ENCODE data around the gene CACNA1B. TPM values are rescaled to one million over a fixed set of nuclear protein-coding genes. Genes with fewer than 3 reads are reported as not detected.

Gene CACNA1B
- total and polyA plus RNA-seq, 2 of the 4 experiments (the other 2 are of a cell fraction), result 0.02 TPM; not detected in 1

DNA sequence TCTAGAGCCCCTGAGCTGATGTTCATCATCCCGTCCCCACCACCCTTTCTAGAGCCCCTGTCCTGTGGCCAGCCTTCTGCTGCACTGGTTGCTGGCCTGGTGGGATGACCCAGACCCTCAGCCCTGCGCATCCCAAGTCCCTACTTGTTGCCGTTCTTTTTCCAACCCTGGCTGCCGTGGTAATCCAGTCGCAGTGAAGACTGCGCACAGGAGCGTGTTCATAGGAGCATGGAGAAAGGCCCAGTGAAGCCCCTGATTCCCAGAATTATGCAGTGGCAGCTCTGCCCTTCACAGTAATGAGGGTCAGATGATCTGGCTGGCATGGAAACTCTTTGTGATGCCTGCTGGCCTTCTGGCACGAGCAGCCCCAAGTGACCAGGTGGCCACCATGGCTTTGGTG, 183.3 kb downstream of the CACNA1B start:
- H4K91ac ChIP-seq (ENCODE audit: insufficient read depth, low read depth, low read length), result no peak overlapping the region
- no peak overlapping the region for H2BK15ac ChIP-seq (ENCODE audit: low read depth, low read length)
- CTCF ChIA-PET, result no interaction called here
- no peaks in the 10 kb centered on the region for H3K4me1 ChIP-seq (ENCODE audit: control insufficient read depth, insufficient read depth, low read length)
- intact Hi-C loops (cut with micrococcal nuclease) (no loop called here), in situ Hi-C loops (cut with MboI; ENCODE audit: low sequenced_read_pairs) (no loop called here), dilution Hi-C loops (cut with HindIII; ENCODE audit: low sequenced_read_pairs, unreplicated experiment) (no loop called here)
- H3K4ac ChIP-seq (ENCODE audit: low read depth, low read length), result no peak overlapping the region
- no peak overlapping the region for H3K4me3 ChIP-seq (ENCODE audit: insufficient read depth, low read depth, low read length)
- no peaks in the 10 kb centered on the region for H4K20me1 ChIP-seq (ENCODE audit: insufficient read depth, low read length)
- WGBS, 2 experiments (ENCODE audit: extremely low coverage in 2 of 2, insufficient read length in 1 of 2), result 65% methylated on average over 7 of the region's 8 CpGs; no CpG with 5 or more reads in 1 of the 2 experiments
- BruUV-seq (replicated peaks), result no TSS peak
- no peak overlapping the region for H3K56ac ChIP-seq (ENCODE audit: extremely low read depth, insufficient read depth, low read length)
- no peak overlapping the region for H3K14ac ChIP-seq (replicated peaks; ENCODE audit: low read depth, low read length)
- no peak overlapping the region for H2AK9ac ChIP-seq (replicated peaks; ENCODE audit: low read depth, low read length, poor library complexity)
- no peak overlapping the region for H2AK5ac ChIP-seq (ENCODE audit: low read depth, low read length)
- H3K18ac ChIP-seq (ENCODE audit: low read depth, low read length), result no peak overlapping the region
- POLR2A ChIA-PET (ENCODE audit: unreplicated experiment), result no interaction called here
- H4K5ac ChIP-seq (ENCODE audit: low read depth, low read length), result no peak overlapping the region
- DNase-seq (no peak), ATAC-seq (ENCODE audit: low read depth) (no peak)
- H3K23ac ChIP-seq (ENCODE audit: low read depth, low read length), result no peak overlapping the region
- H2AFZ ChIP-seq (replicated peaks; ENCODE audit: low read length, poor library complexity), result no peak overlapping the region
- H3K27me3 ChIP-seq (ENCODE audit: control insufficient read depth, insufficient read depth, low read length), result no peaks in the 10 kb centered on the region
- H3K9ac ChIP-seq (ENCODE audit: low read depth, low read length), result no peak overlapping the region
- H2BK20ac ChIP-seq (ENCODE audit: low read depth, low read length), result no peak overlapping the region
- TF ChIP-seq NFE2L2 (IDR thresholded peaks at IDR 0.05; ENCODE audit: low read depth, low read length) (no peak), CHD1 (IDR thresholded peaks at IDR 0.05; ENCODE audit: low read depth, low read length) (no peak), MAZ (IDR thresholded peaks at IDR 0.05; ENCODE audit: borderline replicate concordance, low read depth, low read length) (no peak), BHLHE40 (IDR thresholded peaks at IDR 0.05; ENCODE audit: low read depth, low read length) (no peak), RCOR1 (IDR thresholded peaks at IDR 0.05; ENCODE audit: insufficient replicate concordance, low read length) (no peak), FOS (IDR thresholded peaks at IDR 0.05; ENCODE audit: low read depth, low read length) (no peak), MXI1 (IDR thresholded peaks at IDR 0.05; ENCODE audit: borderline replicate concordance, low read depth, low read length) (no peak), RAD21 (IDR thresholded peaks at IDR 0.05; ENCODE audit: low read length) (no peak), SMC3 (IDR thresholded peaks at IDR 0.05; ENCODE audit: low read depth, low read length) (no peak)
- TF ChIP-seq, protein P1, sequence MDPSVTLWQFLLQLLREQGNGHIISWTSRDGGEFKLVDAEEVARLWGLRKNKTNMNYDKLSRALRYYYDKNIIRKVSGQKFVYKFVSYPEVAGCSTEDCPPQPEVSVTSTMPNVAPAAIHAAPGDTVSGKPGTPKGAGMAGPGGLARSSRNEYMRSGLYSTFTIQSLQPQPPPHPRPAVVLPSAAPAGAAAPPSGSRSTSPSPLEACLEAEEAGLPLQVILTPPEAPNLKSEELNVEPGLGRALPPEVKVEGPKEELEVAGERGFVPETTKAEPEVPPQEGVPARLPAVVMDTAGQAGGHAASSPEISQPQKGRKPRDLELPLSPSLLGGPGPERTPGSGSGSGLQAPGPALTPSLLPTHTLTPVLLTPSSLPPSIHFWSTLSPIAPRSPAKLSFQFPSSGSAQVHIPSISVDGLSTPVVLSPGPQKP (IDR thresholded peaks at IDR 0.05; ENCODE audit: borderline replicate concordance, low read depth, low read length), result no peak
- no peak overlapping the region for H3K27ac ChIP-seq (ENCODE audit: insufficient read depth, low read length)
- no peak overlapping the region for H2BK120ac ChIP-seq (ENCODE audit: low read depth, low read length)
- no peaks in the 10 kb centered on the region for H3K79me1 ChIP-seq (ENCODE audit: low read depth in 1 of 2, low read length in 2 of 2)
- no peak overlapping the region for H3K4me2 ChIP-seq (ENCODE audit: low read depth, low read length)
- no peaks in the 10 kb centered on the region for H3K9me1 ChIP-seq (ENCODE audit: insufficient read depth, low read length)
- no peak overlapping the region for H2BK5ac ChIP-seq (ENCODE audit: low read depth, low read length, poor library complexity, severe bottlenecking)
- H3K36me3 ChIP-seq (ENCODE audit: control insufficient read depth, insufficient read depth, low read length), result no peaks in the 10 kb centered on the region
- H4K8ac ChIP-seq (ENCODE audit: low read depth in 2 of 2, low read length in 2 of 2), result no peak overlapping the region
- peaks cover 71% of the 10 kb centered on the region for H3K9me3 ChIP-seq (ENCODE audit: control insufficient read depth, insufficient read depth, low read length)

All from IMR-90 (cell line).